ENCODE data around the gene SACM1L.
"Not testable (repeated sequence)": the region's sequence is repeated elsewhere in the genome, so short reads cannot be mapped to it uniquely, and the experiment has no call there.

Gene SACM1L

DNA sequence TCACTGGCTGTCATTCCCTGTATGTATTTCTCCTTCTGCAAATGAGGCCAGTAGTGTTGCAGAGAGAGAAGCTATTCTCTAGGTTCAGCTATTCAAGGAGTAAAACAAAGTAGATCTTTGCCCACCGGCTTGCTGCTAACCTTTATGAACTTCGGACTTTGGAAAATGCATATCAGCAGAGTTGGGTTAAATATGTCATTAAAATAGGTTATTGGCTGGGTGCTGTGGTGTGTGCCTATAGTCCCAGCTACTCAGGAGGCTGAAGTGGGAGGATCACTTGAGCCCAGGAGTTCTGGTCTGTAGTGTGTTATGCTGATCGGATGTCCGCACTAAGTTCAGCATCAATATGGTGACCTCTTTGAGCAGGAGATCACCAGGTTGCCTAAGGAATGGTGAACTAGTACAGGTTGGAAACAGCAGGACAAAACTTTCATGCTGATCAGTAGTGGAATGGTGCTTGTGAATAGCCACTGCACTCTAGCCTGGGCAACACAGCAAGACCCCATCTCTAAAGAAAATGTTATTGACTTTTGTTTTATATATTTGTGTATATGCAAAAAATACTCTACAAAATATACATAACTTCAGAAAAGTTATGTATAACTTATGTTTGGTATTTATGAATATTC, 53.4 kb downstream of the SACM1L start:
- DNase-seq = no peak

DNA sequence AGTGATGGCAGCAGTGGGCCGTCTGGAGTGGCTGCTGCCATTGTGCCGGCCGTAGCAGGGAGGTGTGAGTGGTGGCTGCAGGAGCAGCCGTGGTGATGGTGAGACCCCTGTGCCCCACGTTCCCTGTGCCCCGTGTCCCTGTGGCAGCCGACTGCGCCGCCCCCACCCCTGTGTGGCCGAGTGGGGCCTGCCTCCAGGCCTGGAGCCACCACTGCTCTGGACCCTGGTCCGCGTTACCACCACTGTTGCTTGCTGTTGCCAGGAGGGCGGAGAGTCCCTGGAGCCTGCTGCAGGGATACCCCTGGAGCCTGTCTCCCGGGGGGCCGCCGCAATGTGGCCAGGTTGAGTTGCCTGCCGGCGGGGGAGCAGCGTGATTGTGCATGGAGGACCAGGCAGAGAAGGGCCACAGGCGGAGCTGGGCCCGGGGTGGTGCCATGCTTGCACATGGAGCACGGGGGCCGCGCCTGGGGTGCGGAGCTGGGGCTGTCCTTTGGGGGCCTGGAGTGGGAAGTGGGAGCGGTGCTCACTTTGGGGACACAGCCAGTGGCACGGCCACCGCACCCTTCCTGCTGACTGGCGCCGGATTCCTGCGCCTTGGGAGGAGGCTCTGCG, 57.1 kb downstream of the SACM1L start:
- DNase-seq = no peak

DNA sequence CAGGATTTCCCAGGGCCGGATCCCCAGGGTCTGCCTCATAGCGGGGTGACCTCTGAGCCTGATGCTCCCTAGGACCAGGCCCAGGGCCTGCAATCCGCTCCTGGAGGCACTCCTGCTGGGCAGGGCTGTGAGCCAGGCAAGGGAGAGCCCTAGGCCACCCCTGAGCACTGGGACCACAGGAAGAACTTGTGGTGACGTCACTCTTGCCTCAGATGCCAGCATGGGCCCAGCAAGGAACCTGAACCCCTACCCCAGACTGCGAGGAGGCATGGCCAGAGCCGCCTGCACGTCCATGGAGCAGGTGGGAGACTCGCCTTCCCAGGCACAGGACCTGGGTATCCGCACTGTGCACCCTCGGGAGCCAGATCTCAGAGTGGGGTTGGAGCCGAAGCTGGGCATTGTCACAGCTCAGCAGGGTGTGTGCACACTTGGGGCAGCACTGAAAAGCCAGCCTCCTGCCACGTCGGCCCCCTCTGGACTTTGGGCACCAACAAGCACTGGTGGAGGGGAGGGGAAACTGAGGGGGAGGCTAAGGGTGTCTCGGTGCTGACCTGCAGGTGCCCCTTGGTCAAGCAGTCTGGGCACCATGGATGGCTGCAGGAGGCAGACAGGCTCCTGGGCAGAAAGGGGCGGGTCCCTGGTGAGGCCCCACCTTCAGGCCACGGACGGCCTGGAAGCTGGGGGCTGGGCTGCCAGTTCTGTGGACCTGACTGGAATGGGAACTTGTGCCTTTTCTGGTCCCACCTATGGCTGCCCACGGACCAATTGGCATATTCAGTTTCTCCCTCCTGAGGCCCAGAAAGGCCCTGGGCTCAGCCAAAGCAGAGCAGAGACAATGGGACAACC, 57.8 kb downstream of the SACM1L start:
- DNase-seq = no peak

DNA sequence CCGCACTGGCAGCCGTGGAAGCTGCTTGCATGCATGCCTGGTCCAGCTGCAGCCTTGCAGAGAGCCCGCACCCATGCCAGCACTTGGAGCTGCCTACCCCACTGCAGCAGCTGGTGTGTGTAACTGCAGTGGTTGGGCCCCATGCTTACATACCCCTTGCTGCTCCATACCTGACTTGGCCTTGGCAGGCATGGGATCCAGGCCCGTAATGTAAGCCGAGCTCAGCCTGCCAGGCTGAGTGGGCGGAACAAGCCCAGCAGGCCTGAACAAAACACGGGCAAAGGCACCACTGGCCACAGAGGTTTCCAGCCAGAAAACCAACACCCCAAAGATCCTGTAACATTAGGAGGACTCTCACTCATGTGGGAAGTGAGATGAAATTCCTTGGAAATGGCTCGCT, 58.9 kb downstream of the SACM1L start:
- DNase-seq = no peak

DNA sequence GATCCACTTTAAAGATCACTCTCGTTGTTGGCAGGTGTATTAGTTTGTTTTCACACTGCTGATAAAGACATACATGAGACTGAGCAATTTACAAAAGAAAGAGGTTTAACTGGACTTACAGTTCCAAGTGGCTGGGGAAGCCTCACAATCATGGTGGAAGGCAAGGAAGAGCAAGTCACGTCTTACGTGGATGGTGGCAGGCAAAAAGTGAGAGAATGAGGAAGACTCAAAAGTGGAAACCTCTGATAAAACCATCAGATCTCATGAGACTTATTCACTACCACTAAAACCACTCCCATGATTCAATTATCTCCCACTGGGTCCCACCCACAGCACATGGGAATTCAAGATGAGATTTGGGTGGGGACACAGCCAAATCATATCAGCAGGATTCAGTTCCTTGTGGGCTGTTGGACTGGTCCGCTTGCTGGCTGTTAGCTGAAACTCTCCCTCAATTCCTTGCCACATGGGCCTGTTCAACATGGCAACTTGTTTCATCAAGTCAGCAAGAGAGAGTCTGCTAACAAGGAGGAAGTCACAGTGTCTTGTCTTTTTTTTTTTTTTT, 59.9 kb downstream of the SACM1L start:
- DNase-seq = not testable (repeated sequence)

DNA sequence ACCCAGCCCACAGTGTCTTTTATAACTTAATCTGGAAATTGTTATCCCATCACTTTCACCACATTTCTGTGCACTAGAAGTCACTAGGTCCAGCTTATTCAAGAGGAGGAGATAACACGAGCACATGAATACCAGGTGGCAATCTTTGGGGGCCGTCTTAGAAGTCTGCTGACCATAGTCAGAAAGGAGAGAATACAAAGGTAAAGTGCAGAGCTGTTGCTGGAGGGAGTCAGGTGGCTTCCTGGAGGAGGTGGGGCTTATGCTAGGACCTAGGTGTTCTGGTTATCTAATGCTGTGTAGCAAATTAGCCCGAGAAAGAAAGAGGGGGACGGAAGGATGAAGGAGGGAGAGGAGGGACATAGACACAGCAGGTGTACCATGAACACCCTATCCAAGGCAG, 60.7 kb downstream of the SACM1L start:
- no peak for DNase-seq

DNA sequence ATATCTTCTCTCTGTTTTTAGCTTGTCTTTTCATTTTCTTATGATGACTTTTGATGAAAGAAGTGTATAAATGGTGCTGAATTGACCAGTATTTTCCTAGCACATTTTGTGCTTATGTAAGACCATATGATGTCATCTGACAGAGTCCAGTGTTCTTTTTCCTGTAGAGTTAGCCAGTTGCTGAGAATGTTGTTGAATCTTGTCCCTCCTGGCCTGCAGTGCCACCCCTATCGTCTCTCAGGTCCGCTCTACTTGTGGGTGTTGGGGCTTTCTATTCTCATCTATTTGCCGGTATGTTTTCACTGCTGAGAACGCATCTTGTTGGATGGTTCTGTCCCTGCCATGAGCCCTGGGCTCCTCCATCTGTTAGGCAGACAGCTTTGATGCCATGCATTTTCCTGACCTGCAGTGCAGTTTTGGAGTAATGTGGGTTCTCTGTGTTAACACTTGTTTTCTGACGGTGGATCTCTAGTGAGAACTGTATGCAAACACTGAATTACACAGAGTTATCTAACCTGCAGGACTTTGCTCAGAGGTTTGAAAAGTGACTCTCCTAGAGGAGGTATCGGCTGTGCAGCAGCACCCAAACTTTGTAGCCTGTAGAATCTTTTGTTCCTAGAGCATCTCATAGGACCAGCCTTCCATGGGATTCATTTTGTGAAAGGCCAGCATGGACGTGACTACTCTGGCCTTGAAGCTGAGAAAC, 62.5 kb downstream of the SACM1L start:
- no peak for DNase-seq

DNA sequence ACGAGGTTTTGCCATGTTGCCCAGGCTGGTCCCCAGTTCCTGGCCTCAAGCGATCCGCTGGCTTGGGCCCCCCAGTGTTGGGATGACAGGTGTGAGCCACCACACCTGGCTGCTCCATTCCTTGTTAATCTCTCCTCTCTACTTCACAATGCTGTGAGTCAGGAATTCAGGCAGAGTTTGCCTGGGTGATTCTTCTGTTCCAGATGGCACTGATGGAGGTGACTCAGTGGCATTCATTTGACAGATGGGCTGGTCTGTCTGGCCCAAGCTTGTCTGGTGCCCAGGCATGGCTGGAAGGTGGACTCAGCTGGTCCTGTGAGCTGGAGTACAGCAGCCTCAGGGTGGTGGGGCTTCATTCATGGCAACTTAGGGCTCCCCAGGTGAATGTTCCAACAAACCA, 63.9 kb downstream of the SACM1L start:
- DNase-seq = no peak

DNA sequence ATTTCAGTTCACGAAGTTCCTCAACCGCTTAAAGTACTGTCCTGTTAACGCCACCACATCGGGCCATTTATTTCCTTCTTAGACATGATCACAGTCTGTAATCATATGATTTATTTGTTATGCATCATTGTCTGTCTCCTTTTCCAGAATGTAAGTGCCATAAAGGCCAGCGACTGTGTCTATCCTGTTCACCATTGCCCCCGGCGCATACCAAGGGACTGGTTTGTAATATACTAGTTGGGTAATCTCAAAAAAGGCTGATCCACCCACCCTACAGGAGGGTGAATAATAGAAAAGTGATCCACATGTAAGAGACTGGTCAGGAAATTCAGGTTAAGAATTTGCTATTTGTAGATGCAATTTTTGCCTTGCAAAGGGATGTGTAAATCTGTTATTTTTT, 65.3 kb downstream of the SACM1L start:
- no peak for DNase-seq

DNA sequence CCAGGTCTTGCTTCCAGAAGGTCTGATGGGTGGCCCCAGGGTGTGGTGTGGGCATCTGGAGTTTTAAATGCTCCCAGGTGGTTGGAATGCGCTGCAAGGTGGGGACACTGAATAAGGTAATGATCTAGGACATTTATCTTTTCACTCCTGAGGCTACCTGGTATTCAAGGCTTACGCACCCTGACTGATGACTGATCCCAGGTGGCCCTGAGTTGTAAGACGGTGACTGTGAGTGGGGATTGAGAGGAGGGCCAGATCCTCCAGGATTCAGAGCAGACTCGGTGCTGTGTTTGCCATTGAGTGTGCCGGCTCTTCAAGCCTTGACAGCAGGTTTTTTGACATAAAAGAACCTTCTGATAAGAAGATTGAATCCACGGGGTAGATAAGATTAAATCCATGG, 66.9 kb downstream of the SACM1L start:
- DNase-seq = no peak

DNA sequence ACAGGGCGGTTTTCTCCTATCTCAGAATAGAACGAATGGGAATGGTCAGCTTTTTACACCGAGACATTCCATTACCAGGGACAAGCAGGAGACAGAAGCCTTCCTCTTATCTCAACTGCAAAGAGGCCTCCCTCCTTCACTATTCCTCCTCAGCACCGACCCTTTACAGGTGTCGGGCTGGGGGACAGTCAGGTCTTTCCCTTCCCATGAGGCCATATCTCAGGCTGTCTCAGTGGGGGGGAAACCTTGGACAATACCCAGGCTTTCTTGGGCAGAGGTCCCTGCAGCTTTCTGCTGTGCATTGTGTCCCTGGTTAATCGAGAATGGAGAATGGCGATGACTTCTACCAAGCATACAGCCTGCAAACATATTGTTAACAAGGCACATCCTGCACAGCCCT, 67.9 kb downstream of the SACM1L start:
- DNase-seq = not testable (repeated sequence)

DNA sequence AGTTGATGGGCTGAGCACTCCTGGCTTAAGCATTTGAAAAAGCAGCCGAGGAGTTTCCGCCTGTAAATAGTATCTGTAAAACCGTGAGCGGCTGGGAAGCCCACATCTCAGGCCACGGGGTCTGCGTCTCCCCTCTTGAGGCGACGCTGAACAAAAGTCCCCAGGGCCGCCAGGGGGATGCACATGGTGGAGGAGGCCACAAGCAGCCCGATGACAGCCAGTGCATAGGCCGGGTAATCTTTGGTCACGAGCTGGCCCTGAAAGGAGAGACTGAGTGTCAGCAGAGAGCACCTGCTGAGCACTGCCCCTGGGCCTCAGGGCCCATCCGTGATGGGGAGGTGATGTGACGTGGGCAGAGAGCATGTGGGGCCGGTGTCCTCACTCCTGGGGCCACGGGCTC, 69.7 kb downstream of the SACM1L start:
- no peak for DNase-seq

DNA sequence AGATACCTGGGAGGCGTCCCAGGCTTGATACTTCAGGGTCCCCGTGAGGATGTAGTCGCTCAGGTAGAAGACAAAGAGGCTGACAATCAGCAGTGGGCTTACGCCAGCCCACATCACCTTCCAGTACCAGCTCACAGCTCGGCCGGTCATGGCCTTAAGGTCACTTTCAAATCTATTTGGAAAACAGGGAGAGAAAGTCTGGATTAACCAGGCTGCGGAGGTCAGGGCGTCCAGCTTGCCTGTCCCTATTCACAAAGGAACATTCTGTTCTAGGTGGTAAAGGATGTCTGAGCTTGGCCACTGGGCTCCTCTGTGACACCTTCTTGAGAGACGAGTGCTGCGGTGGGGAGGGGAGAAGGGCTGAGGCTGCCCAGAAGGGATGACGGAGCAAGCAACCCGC, 70.7 kb downstream of the SACM1L start:
- DNase-seq = no peak

DNA sequence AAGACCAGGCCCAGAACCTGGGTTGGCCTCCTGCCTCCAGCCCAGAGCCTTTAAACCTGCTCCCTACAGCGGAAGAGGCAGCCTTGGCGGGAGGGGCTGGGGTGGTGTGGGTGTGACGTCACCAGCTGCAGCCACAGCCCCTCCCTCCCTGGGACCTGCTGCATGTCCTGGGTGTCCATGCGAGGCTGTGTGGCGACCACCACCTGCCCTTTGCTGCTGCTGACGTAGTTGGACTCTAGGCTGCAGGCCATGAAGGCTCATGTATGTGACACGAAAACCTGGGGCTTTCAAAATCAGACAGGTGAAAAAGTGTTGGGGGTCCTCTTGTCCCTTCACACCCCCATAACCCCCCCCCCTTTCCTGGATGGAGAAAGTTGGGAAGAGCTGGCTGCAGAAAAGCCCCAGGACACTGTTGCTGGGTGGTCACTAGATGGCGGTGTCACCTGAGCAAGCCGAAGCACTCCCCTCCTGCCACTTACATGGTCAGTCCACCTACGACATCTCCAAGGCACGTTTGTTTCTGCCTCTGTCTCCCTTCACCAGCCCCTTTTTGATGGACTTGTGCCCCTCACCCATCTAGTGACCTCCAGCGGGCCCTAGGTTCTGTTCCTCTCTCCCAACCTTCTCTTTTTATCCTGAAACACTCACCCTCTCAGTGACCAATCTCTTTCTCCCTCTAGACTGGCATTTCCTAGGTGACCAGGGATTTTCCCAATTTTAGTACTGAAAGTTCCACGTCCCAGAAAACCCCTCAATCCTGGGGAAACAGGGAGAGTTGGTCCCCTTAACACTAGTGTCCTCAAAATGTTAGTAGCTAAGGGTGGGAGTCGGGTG, 71.9 kb downstream of the SACM1L start:
- peak; percentile 26 for DNase-seq

DNA sequence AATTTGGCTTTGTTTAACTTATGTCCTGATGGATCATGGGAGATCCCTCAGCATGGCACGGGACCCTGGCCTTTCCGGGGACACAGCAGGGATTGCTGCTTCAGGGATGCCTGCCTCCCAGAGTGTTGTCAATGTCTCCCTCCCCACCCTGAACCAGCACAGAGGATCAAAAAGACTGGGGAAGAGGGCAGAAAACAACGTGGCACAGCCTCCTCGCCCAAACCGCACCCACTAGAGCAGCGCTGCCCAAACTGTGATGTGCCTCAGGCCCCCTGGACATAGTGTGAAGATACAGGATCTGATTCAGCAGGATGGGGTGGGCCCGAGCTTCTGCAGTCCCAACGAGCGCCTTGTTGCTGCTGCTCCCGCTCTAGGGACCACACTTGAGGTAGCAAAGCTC, 72.6 kb downstream of the SACM1L start:
- DNase-seq = no peak

DNA sequence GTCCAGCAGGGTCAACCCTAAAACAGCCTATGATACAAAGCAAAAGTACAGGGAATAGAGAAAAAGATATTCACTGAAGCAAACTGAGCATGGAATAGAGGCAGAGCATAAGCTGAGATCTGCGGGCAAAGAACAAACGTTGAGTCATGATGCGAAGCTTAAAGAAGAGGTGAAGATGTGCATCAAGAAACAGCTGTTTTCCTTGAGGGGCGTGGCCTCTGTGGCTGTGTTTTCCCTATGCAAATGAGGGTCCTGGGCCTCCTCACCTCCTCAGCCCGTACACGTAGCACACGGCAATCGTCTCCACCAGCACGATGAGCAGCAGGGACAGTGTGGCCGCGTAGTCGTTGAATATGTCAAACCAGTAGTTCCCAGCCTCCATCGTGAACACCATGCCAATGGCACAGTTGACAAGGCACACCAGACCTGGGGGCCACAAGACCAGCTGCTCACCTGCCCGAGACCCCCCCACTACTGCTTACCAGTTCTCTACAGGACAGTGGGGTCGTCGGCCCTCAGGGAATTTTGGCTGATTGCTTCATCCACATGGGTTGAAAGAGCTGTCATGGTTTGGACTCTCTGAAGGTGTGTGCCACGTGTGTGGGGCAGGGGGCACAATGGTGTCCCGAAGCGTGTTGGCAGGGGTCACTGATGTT, 73.6 kb downstream of the SACM1L start:
- no peak for DNase-seq

DNA sequence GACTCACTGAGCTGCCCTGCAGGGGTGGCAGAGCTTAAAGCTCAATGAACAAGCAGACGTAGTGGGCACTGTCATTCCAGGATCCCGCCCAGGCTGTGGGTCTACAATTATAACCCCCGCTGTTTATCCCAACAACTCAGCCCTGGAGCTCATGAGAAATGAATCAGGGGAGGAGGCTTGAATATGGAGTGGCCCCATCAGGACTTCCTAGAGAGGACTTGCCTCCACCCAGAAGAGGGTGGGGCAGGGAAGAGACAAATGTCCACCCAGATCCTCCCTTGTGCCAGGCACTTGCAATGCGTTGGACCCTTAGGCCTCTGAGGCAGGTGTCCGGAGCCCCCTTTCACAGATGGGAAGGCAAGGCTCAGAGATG, 74.1 kb downstream of the SACM1L start:
- no peak for DNase-seq

DNA sequence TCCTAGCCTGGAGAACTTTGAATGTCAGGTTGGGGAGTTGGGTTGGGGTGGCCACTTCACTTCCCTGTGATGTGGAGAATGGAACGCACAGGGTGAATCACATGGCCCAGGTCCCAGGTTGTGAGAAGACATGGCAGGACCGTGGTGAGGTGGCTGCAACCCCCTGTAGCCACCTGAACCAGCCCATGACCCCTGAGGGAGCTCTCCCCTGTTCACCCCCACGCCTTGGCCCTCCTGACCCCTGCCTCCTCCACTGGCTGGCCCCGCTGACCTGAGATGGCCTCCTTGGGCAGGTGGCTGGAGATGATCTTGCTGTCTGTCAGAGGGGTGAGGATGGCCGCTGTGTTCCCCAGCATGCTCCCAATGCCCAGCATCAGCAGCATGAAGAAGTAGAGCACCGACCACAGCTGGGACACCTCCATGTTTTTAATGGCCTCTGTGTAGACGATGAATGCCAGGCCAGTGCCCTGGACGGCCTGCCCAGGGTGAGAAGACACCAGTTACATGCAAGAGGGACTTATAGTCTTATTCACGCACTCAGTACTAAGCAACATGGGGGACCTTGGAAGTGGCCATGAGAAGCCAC, 76.2 kb downstream of the SACM1L start:
- DNase-seq = no peak

DNA sequence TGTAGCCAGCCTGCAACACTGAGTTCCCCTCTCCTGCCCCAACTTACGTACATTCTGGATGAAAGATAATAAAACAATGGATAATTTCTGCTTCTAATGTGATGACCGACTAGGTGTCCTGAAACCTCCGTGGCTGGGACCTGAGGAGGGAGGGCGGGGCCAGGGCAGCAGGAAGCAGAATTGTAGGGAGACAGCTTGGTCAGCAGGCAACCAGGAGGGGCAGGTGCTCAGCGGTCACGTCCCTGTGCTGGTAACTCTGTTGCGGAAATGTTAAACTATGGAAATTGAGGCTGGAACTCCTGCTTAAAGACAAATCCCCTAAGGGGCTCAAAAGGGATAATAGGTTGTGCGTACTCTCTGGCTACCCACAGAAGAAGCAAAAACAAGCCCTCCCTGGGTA, 76.8 kb downstream of the SACM1L start:
- DNase-seq = no peak

DNA sequence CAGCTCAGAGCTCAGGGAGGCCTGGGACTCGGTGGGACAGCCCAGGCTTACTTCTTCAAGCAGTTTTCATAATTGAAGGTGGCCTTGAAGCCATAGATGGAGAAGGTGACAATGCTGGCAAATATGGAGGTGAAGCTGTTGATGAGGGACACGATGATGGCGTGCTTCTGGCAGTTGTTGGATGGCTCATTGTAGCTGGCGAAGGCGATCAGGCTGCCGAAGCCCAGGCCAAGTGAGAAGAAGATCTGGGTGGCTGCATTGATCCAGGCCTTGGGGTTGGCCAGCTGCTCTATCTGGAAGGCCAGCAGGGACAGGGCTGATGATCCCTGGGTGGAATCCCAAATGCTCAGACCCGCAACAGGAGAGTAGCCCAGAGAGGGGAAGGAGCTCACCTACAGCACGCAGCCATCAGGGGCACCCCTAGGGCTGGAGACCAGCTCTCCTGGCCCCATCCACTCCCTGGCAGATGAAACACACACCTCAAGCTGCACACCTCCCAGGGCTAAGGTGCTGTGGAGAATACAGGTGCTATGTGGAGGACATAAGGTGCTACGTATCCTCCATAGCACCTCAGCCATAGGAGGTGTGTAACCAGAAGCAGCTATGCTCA, 82.1 kb downstream of the SACM1L start:
- no peak for DNase-seq

DNA sequence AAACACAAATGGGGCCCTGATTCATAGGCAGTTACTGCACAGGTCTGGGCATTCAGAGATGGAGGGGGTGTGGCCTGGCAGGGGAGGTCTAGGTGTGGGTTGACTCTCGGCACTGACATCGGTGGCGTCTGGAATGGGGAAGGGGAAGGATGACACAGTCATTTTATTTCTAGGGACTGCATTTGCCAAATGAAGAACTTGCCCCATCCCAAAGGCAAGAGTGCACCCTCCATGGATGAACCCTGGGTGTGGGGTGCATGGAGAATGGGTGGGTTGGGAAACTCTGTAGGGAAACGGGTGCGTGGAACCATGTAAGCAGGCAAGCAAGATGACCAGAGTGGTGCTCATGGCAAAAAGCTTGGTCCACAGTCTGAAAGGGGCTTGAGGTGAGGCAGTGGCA, 82.6 kb downstream of the SACM1L start:
- no peak for DNase-seq

Measured in NCI-H748 treated with DMSO at 0.1 percent for 48 hours (cell line).